ENCODE data around the gene ASIC2. TPM values are rescaled to one million over a fixed set of nuclear protein-coding genes. Genes with fewer than 3 reads are reported as not detected.
"Not testable (repeated sequence)": the region's sequence is repeated elsewhere in the genome, so short reads cannot be mapped to it uniquely, and the experiment has no call there.

The ASIC2 gene
- total RNA-seq, 1 experiment from 2014 or later: 0.11 TPM

GRCh38 chr17:32988481-32989101, 304.5 kb downstream of the ASIC2 start:
- ChIA-PET CTCF (no interaction called here), POLR2A (ENCODE audit: unreplicated experiment) (no interaction called here)
- Histone ChIP-seq H3K4me2 (ENCODE audit: low read length) (no peak overlapping the region), H3K9me3 (ENCODE audit: low read length) (no peaks in the 10 kb centered on the region), H3K27ac (ENCODE audit: low read length) (no peak overlapping the region), H3K9ac (ENCODE audit: low read length) (no peak overlapping the region), H3K4me3 (ENCODE audit: low read length) (no peak overlapping the region), H2AFZ (ENCODE audit: low read length) (no peak overlapping the region), H4K20me1 (ENCODE audit: low read length) (no peaks in the 10 kb centered on the region), H3K36me3 (ENCODE audit: low read depth, low read length) (no peaks in the 10 kb centered on the region), H3K4me1 (ENCODE audit: insufficient read depth, low read length) (no peaks in the 10 kb centered on the region), H3K79me2 (ENCODE audit: low read length) (no peaks in the 10 kb centered on the region), H3K27me3 (ENCODE audit: low read length) (no peaks in the 10 kb centered on the region), H3K9me2 (replicated peaks; ENCODE audit: low read length) (no peaks in the 10 kb centered on the region), H3F3A (ENCODE audit: low read length, unreplicated experiment) (no peaks in the 10 kb centered on the region)
- intact Hi-C loops (cut with micrococcal nuclease): no loop called here
- no peak for ATAC-seq
- no peak for DNase-seq
- TF ChIP-seq EZH2 (IDR thresholded peaks at IDR 0.05; ENCODE audit: low read length, unreplicated experiment) (no peak), CTCF (conservative IDR thresholded peaks at IDR 0.05; ENCODE audit: low read depth, low read length) (no peak), EZH2phosphoT487 (IDR thresholded peaks at IDR 0.05; ENCODE audit: borderline replicate concordance, low read length) (no peak)
- BruUV-seq (replicated peaks): no TSS peak

- ATAC-seq; POLR2A ChIA-PET (ENCODE audit: unreplicated experiment); H3K4me1 ChIP-seq (ENCODE audit: insufficient read depth, low read length); H3K4me3 ChIP-seq (ENCODE audit: low read length); H3K4me2 ChIP-seq (ENCODE audit: low read length); H3K79me2 ChIP-seq (ENCODE audit: low read length); H3K27me3 ChIP-seq (ENCODE audit: low read length); H3K36me3 ChIP-seq (ENCODE audit: low read depth, low read length); CTCF ChIA-PET; H3K9ac ChIP-seq (ENCODE audit: low read length); H3F3A ChIP-seq (ENCODE audit: low read length, unreplicated experiment); H3K9me3 ChIP-seq (ENCODE audit: low read length); DNase-seq; intact Hi-C loops (cut with micrococcal nuclease); BruUV-seq (replicated peaks); H3K9me2 ChIP-seq (replicated peaks; ENCODE audit: low read length); H2AFZ ChIP-seq (ENCODE audit: low read length); H3K27ac ChIP-seq (ENCODE audit: low read length); H4K20me1 ChIP-seq (ENCODE audit: low read length): not testable (repeated sequence)
These were observed 305.2 kb downstream of the ASIC2 start for GRCh38 chr17:32987868-32988267.

- H3K9me2 ChIP-seq (replicated peaks; ENCODE audit: low read length); ATAC-seq; H3K79me2 ChIP-seq (ENCODE audit: low read length); H3K9ac ChIP-seq (ENCODE audit: low read length); H4K20me1 ChIP-seq (ENCODE audit: low read length); H3K27ac ChIP-seq (ENCODE audit: low read length); H3K4me2 ChIP-seq (ENCODE audit: low read length); H3K27me3 ChIP-seq (ENCODE audit: low read length); intact Hi-C loops (cut with micrococcal nuclease); CTCF ChIA-PET; BruUV-seq (replicated peaks); H2AFZ ChIP-seq (ENCODE audit: low read length); H3K9me3 ChIP-seq (ENCODE audit: low read length); H3F3A ChIP-seq (ENCODE audit: low read length, unreplicated experiment); H3K4me1 ChIP-seq (ENCODE audit: insufficient read depth, low read length); DNase-seq; H3K36me3 ChIP-seq (ENCODE audit: low read depth, low read length); POLR2A ChIA-PET (ENCODE audit: unreplicated experiment); H3K4me3 ChIP-seq (ENCODE audit: low read length): not testable (repeated sequence)
These were observed 305.7 kb downstream of the ASIC2 start for GRCh38 chr17:32987453-32987805.

GRCh38 chr17:32985050-32985756, 307.9 kb downstream of the ASIC2 start:
- H3K27me3 ChIP-seq (ENCODE audit: low read length): no peaks in the 10 kb centered on the region
- no peak overlapping the region for H2AFZ ChIP-seq (ENCODE audit: low read length)
- ChIA-PET CTCF (no interaction called here), POLR2A (ENCODE audit: unreplicated experiment) (no interaction called here)
- no peak overlapping the region for H3K4me3 ChIP-seq (ENCODE audit: low read length)
- H3K9me3 ChIP-seq (ENCODE audit: low read length): no peaks in the 10 kb centered on the region
- DNase-seq (no peak), ATAC-seq (no peak)
- H3K27ac ChIP-seq (ENCODE audit: low read length): no peak overlapping the region
- no peaks in the 10 kb centered on the region for H3K4me1 ChIP-seq (ENCODE audit: insufficient read depth, low read length)
- no peak overlapping the region for H3K9ac ChIP-seq (ENCODE audit: low read length)
- H3K36me3 ChIP-seq (ENCODE audit: low read depth, low read length): no peaks in the 10 kb centered on the region
- no peaks in the 10 kb centered on the region for H3K79me2 ChIP-seq (ENCODE audit: low read length)
- H3F3A ChIP-seq (ENCODE audit: low read length, unreplicated experiment): no peaks in the 10 kb centered on the region
- H3K9me2 ChIP-seq (replicated peaks; ENCODE audit: low read length): no peaks in the 10 kb centered on the region
- H3K4me2 ChIP-seq (ENCODE audit: low read length): no peak overlapping the region
- no peaks in the 10 kb centered on the region for H4K20me1 ChIP-seq (ENCODE audit: low read length)
- no TSS peak for BruUV-seq (replicated peaks)
- intact Hi-C loops (cut with micrococcal nuclease): no loop called here
- TF ChIP-seq EZH2 (IDR thresholded peaks at IDR 0.05; ENCODE audit: low read length, unreplicated experiment): no peak
- no peak for TF ChIP-seq EZH2phosphoT487 (IDR thresholded peaks at IDR 0.05; ENCODE audit: borderline replicate concordance, low read length)
- no peak for TF ChIP-seq CTCF (conservative IDR thresholded peaks at IDR 0.05; ENCODE audit: low read depth, low read length)

- H3K36me3 ChIP-seq (ENCODE audit: low read depth, low read length); intact Hi-C loops (cut with micrococcal nuclease): not testable (repeated sequence)
These were observed 311.5 kb downstream of the ASIC2 start for GRCh38 chr17:32981611-32982010.

More at GRCh38 chr17:32981611-32982010, 311.5 kb downstream of the ASIC2 start:
- H2AFZ ChIP-seq (ENCODE audit: low read length); POLR2A ChIA-PET (ENCODE audit: unreplicated experiment); H3K4me2 ChIP-seq (ENCODE audit: low read length); BruUV-seq (replicated peaks); H3K4me3 ChIP-seq (ENCODE audit: low read length); H3K9me2 ChIP-seq (replicated peaks; ENCODE audit: low read length); H3K79me2 ChIP-seq (ENCODE audit: low read length); H3K9me3 ChIP-seq (ENCODE audit: low read length); H3K27me3 ChIP-seq (ENCODE audit: low read length); H3K4me1 ChIP-seq (ENCODE audit: insufficient read depth, low read length); H3K9ac ChIP-seq (ENCODE audit: low read length); H4K20me1 ChIP-seq (ENCODE audit: low read length); DNase-seq; CTCF ChIA-PET; ATAC-seq; H3K27ac ChIP-seq (ENCODE audit: low read length); H3F3A ChIP-seq (ENCODE audit: low read length, unreplicated experiment): not testable (repeated sequence)
